Measurements from ENCODE around the gene HELZ2.
"Not testable (repeated sequence)": the region's sequence is repeated elsewhere in the genome, so short reads cannot be mapped to it uniquely, and the experiment has no call there.

The HELZ2 gene

DNA sequence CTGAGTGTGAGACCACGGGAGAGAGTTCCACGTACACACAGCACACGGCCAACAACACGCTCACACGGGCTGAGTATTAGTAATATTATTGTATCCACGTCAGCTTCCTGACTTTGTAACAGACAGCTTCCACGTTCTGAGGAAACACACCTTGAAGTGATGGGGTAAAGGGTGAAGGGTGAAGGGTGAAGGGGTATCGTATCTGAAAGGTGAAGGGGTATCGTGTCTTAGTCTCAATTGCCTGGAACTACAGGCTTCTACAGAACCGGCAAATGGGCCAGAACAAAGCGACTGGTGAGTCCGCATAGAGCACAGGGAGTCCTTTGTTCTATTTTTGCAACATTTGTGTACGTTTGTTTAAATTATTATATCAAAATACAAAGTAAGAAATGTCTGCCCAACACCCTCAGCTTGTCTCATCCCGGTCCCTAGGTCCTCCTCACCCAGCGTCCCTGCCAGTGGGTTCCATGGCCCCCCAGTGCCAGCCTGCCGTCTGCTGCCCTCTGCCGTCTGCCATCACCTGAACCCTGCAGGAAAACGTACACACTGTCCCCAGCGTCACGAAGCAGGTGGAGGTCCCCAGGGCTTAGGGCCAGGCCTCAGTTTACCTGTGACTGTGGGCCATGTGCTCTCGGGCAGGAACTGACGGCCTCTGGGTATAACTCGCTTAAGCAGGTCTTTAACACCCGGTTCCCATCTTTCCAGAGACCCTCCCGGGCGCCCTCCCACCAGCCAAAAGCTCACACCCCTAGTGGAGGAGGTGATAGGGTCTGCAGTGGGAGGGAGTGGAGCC, 4.4 kb upstream of the HELZ2 start:
- no peak for DNase-seq

DNA sequence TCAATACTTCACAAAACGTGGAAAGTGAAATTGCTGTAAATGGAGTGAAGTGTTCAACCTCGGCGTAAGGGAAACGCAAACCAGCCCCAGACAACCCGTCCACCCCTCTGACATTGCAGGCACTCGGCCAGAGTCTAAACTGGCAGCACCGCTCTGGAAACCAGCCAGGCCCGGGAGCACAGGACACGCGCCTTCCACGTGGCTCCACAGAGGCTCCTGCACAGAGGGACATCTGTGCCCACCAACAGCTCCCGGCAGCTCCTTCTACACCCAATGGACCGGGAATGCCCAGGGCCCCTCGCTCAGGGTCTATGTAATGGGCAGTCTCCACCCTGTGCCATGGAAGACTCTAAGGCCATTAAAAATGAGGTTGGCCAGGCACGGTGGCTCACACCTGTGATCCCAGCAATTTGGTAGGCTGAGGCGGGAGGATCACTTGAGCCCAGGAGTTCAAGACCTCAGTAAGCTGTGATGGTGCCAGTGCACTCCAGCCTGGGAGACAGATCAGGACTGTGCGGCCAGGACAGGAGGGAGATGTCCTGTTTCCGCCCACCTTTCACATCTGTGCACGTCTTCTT, 3.4 kb upstream of the HELZ2 start:
- no peak for DNase-seq

DNA sequence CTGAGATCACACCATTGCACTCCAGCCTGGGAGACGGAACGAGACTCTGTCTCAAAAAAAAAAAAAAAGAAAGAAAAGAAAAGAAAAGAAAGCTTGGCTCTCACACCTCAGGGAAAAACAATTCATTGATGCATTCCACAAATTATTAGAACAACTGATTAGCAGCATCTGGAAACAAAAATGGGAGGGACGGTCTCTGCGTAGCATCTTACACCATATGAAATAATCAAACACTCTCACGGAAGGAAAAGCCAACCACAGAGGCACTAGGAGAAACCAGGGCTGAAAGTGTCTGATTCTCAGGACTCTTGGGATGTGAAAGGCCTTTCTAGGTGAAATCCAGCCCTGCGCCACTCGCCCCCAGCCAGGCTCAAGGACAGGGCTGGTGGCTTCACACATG, 2.3 kb upstream of the HELZ2 start:
- no peak for DNase-seq

DNA sequence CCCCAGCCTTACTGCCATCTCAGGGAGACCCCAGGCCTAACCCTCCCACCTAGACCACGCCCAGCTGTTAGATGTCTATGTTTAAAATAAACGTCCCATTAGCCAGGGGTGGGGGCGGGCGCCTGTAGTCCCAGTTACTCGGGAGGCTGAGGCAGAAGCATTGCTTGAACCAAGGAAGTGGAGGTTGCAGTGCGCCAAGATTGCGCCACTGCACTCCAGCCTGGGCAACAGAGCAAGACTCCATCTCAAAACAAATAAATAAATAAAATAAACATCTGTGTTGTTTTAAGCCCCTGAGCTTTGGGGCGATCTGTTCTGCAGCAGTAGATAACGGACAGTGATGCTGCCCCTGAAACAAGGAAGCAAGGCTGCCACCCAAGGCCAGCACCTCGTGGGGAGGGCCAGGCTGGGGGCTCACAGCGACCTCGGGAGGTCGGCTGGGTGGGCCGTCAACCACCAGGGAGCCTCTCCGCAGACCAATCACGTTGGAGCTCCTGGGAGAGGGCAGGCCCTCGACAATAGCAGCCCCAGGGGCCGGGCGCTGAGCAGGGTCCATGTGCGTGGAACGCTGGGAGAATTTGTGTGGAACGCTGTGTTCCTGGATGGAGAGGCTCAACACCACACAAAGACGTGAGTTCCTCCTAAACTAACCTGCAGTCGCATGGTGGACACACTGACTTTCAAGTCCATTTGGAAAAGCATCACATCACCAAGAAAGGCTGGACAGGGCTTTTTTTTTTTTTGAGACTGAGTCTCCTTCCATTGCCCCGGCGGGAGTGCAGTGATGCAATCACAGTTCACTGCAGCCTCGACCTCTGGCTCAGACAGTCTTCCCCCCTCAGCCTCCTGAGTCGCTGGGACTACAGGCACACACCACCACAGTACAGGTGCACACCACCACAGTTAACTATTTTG, 1.0 kb upstream of the HELZ2 start:
- DNase-seq = no peak

GRCh38 chr20:63573647-63574131, 350 bp downstream of the HELZ2 start:
- no peak for DNase-seq

DNA sequence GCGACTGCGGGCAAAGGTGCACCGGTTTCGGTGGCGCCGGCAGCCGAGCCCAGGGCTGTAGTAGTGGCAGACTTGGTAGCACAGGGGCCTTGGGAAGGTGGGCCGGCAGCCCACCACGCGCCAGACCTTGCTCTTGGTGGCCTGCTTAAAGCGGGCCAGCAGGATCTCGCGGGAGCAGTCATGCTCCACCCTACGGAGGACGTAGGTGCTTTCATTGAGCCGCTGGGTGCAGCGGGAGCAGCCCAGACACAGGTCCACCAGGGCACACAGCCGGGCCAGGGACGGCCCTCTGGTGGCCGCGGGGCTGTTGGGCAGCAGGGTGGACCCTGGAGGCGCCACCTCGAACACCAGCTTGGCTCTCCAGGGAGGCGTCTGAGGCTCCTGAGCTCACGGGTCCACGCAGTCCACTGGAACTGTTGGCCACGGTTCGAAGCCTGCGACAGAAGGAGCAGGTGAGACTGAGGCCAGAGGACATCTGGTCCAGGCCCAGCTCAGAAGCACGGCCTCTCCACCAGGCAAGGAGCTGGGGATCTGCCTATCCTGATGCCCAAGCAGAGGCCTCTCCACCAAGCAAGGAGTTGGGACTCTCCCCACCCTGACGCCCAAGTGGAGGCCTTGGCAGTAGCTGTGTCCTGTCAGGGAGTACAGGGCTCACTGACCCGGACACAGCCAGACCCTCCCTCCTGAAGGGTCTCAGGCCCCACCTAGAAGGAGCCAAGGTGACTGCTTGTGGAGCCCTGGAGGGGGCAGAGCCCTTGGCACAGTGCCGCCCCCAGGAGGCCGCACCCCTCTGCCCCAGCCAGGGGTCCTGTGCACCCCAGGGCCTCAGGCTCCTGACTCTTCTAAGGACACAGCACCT, 1.0 kb downstream of the HELZ2 start:
- no peak for DNase-seq

DNA sequence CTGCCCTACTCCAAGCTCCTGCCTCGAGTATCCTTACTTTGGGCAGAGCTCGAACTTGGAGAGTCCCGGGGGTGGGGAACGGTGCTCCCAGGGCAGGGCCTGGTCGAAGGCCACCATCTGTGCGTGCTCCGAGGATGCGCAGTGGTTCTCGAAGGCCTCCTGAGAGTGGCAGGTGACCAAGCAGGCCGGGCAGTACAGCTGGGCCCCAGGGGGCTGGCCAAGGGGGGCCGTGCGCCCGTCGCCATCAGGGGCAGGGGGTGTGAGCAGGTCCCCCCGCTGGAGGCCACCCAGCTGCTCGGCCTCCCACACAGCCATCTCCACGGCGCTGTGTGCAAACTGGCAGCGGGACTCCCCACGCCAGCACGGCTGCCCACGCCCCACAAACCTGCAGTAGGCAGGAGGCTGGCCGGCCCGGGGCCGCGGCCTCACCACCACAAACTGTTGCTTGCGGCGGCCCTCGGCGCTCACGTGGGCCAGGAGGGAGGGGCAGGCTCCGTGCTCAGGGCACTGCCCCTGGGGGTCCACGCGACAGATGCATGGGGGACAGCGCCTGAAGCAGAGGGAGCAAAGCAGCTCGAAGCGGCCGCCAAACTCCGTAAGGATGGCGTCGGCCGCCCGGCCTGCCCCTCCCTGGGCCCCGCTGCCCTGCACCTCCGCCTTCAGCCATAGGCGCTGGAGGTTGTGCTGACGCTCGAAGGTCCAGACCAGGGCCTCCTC, 1.8 kb downstream of the HELZ2 start:
- DNase-seq = no peak

DNA sequence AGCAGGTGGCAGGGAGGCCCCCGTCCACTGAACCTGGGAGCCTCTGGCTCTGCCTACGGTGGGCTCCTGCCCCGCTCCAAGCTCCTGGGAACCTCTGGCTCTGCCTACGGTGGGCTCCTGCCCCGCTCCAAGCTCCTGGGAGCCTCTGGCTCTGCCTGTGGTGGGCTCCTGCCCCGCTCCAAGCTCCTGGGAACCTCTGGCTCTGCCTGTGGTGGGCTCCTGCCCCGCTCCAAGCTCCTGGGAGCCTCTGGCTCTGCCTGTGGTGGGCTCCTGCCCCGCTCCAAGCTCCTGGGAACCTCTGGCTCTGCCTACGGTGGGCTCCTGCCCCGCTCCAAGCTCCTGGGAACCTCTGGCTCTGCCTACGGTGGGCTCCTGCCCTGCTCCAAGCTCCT, 3.0 kb downstream of the HELZ2 start:
- DNase-seq = not testable (repeated sequence)

GRCh38 chr20:63570281-63571086, 3.6 kb downstream of the HELZ2 start:
- DNase-seq = no peak

- DNase-seq = no peak
These were observed 4.8 kb downstream of the HELZ2 start for GRCh38 chr20:63568986-63569949.

DNA sequence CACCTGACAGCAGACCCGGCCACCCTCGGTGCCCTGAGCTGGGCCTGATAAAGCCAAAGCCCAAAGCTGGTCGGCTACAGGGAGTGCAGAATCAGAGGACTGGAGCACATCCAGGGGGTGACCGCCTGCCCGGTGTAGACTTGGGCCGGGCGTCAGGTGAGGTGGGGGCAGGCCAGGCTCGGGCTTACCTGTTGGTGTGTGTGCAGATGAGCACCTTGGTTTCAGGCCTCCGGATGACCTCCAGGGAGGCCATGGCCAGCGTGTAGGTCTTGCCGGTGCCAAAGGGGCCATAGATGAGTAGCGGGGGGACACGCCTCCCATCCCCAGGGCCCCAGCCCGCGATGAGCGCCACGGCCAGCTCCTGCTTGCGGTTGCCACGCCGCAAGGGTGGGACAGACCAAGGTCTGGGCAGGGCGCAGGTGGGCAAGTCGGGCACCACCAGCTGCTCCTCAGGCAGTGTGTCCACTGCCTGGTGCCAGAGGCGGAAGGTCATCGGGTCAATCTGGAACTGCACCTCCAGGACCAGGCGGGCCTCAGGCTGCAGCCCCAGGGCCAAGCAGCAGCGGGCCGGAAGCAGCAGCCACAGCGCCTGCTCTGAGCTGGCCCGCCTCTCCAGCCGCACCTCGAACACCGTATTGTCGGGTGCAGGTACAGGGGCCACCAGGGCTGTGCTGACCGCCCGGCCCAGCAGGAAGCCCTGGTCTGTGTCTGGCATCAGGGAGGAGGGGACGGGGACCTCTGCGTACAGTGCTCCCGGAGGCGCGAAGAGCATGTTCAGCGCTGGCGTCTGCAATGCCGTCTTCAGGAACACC, 5.7 kb downstream of the HELZ2 start:
- DNase-seq = no peak

DNA sequence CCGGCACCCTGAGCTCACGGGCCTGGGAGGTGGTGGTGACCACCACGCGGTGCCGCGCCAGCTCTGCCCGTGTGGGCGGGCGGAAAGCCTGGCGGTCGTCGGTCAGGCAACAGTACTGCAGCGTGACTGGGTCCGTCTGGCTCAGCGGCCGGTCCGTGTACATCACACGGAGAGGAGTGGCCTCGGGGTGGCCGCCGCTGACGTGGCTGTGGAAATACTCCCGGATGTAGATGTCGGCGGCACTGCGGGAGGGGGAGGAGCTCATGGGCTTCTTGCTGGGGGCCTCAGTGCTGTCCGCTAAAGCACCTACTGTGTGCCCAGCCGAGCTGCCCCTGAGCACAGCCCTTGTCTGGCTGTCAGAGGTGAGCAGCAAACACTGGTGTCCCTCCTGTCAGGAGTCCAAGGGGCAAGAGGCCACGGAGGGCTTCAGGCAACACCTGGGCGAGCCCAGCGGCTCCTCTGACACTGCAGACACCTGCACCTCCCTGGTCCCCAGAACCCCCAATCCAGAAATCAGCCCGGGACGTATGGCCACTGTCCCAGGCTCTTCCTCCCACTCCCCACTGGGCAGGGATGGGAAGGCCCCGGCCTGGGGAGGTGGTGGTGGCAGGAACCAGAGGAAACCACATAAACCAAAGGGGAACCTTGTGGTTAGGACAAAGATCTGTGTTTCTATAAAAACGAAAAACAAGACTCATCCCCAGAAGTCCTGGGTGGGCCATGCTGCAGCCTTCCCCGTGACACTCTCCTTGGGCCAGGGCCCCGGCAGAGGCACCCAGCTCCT, 6.5 kb downstream of the HELZ2 start:
- peak; percentile 89 for DNase-seq

DNA sequence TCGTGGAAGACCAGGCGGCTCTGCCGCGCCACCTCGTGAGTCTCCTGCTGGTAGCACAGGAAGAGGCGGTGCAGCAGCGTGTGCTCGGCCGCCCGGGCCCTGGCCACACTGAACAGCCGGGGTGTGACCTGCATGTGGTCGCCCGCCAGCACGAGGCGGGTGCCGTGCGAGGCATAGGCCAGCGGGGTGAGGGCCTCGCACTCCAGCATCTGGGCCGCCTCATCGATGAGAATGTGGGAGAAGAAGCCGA, 7.0 kb downstream of the HELZ2 start:
- DNase-seq = no peak

DNA sequence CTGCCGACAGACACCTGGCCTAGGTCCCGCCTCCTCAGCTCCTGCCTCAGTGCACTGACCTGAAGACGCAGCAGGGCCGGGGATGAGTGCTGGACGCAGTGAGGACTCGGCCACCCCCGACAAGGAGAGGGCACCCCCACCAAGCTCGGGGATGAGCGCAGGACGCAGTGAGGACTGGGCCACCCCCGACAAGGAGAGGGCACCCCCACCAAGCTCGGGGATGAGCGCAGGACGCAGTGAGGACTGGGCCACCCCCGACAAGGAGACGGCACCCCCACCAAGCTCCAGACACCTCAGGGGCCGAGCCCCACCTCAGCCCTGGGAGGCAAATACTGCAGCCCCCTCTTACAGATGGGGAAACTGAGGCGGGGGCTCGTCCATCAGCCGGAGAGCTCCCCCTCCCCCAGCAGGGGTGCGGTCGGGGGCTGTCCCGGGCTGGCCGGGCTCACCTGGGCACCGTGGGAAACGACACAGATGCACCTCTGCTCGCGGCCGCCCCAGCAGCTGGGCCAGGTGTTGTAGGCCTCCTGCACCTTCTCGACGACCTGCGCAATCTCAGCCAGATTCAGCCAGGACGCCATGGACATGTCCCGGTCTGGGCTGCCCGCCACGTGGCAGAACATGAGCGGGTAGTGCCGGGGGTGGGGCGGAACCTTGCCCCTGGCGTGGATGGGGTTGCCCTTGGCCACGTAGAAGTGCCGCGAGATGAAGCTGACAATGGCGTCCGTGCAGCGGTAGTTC, 7.5 kb downstream of the HELZ2 start:
- DNase-seq = no peak

- DNase-seq = no peak
These were observed 8.2 kb downstream of the HELZ2 start for GRCh38 chr20:63565699-63566335.

DNA sequence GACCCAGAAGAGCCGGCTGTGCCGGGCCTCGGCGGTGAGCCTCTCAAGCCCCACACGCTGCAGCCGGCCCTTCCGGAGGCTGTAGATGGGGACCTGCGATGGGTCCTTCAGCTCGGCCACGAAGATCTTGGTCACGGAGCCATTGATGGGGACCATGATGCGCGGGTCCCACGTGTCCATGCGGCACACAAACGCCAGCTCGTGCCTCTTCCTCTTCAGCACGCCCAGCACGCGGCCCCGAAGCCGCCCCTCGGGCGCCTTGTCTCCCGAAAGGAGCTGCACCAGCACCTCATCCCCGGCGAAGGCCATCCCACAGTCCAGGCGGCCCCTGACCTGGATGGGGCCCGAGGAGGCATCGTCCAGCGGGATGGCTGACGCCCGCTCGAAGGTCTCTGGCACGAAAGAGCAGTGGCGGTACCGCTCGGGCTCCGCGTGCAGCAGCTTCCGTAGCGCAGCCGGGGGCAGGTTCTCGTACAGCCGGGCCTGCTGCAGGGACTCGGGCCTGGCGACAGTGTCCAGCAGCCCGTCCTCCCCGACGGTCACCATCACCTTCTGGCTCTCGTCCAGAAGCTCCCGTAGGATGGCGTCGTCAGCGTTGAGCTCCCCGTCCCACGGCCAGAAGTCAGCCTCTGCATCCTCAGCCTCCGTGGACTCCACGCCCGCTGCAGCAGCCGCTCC, 8.9 kb downstream of the HELZ2 start:
- no peak for DNase-seq

All from inflammatory macrophage treated with lipopolysaccharide for 4 hours (primary cell).